ENCODE results near the gene INPP5K. TPM values are rescaled to one million over a fixed set of nuclear protein-coding genes. Genes with fewer than 3 reads are reported as not detected.
"Not testable (repeated sequence)": the region's sequence is repeated elsewhere in the genome, so short reads cannot be mapped to it uniquely, and the experiment has no call there.

The INPP5K gene
- total RNA-seq, 5 donors from 2014 or later (not counting 1 experiment from before 2014, with no cell fraction given): 91.1 to 184 (median 97.0) TPM

DNA sequence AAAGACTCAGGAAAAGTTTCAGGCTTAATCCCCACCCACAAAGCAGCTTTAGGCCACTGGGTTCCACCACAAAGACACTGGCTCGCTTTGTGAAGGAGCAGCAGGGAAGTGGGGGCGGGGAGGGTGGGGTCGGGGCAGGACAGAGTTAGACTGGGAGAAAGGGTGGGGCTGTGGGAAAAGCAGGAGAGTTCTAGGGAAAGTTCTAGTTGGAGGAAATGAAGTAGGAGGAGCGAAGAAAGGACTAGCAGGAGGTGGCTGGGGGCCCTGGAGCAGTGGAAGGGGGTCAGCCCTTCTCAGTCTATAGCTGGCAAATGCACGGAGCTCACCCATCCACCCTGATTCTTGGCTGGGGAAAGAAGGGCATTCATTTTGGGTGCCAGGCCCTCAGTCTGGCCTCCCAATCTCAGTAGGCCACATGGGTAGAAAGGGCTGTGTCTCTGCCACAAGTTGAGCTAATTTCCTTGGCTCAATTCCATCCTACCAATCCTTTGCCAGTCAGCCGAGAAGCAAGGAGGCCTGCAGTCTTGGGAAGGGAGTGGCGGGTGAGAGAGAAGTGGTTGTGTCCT lies 4.6 kb downstream of the INPP5K start:
- Mint-ChIP-seq H3K27ac (no peak overlapping the region), H3K27me3 (no peaks in the 10 kb centered on the region), H3K36me3 (peaks cover 34% of the 10 kb centered on the region), H3K4me3 (no peak overlapping the region), H3K9me3 (no peaks in the 10 kb centered on the region), H3K4me1 (peaks cover 30 to 38% (median 35%) of the 10 kb centered on the region in 3 donors)
- Histone ChIP-seq H3K27me3 (replicated peaks in 1 of 2; ENCODE audit: control insufficient read depth in 2 of 2, extremely low read depth in 1 of 2, insufficient read depth in 2 of 2, low read length in 1 of 2) (no peaks in the 10 kb centered on the region), H3K4me3 (ENCODE audit: control insufficient read depth in 1 of 2, extremely low read depth in 1 of 2, low read length in 1 of 2) (no peak overlapping the region), H3K4me1 (ENCODE audit: control insufficient read depth in 1 of 2, extremely low read depth in 1 of 2, insufficient read depth in 2 of 2, low read length in 2 of 2) (peaks cover 6 to 34% of the 10 kb centered on the region in 2 experiments), H3K27ac (ENCODE audit: low read length) (no peak overlapping the region), H3K36me3 (ENCODE audit: control insufficient read depth in 2 of 2, extremely low read depth in 1 of 2, insufficient read depth in 1 of 2, low read length in 1 of 2) (peaks cover 23 to 67% of the 10 kb centered on the region in 2 donors), H3K9me3 (no peaks in the 10 kb centered on the region)
- DNase-seq: no peak
- ChIA-PET CTCF (interaction anchor here (1.3 to 1.5 kb wide), 2 partner anchors 146 to 147 kb away, joined by 3 to 4 read pairs; no protein-coding TSS in a partner anchor), POLR2A (interaction anchor here in 1 of 2 donors (0.6 to 0.9 kb wide), 3 partner anchors 9 to 150 kb away, joined by 3 to 5 read pairs (median 5); partner anchors contain the start of gene CRK)
- ATAC-seq (replicated peaks in 1 of 4): no peak
- 100% methylated on average over 1 of the region's 7 CpGs for WGBS (ENCODE audit: insufficient coverage)

- Histone ChIP-seq H3K27ac (ENCODE audit: low read length) (no peak overlapping the region), H3K4me3 (ENCODE audit: control insufficient read depth in 1 of 2, extremely low read depth in 1 of 2, low read length in 1 of 2) (no peak overlapping the region), H3K4me1 (ENCODE audit: control insufficient read depth in 1 of 2, extremely low read depth in 1 of 2, insufficient read depth in 2 of 2, low read length in 2 of 2) (peaks cover 6 to 34% of the 10 kb centered on the region in 2 experiments), H3K36me3 (ENCODE audit: control insufficient read depth in 2 of 2, extremely low read depth in 1 of 2, insufficient read depth in 1 of 2, low read length in 1 of 2) (peaks cover 27 to 73% of the 10 kb centered on the region in 2 donors), H3K27me3 (replicated peaks in 1 of 2; ENCODE audit: control insufficient read depth in 2 of 2, extremely low read depth in 1 of 2, insufficient read depth in 2 of 2, low read length in 1 of 2) (peaks cover 0 to 2% of the 10 kb centered on the region in 2 experiments), H3K9me3 (no peaks in the 10 kb centered on the region)
- H3K4me3 Mint-ChIP-seq: no peak overlapping the region
- no peak for ATAC-seq (replicated peaks in 1 of 4)
- no peaks in the 10 kb centered on the region for H3K27me3 Mint-ChIP-seq
- ChIA-PET POLR2A (interaction anchor here in 1 of 2 donors (0.9 kb wide), 1 partner anchor 55 kb away, joined by 3 read pairs; the partner anchor contains the start of gene CRK), CTCF (interaction anchor here (1.3 to 1.5 kb wide), 2 partner anchors 146 kb away, joined by 3 to 4 read pairs; no protein-coding TSS in a partner anchor)
- H3K4me1 Mint-ChIP-seq: peaks cover 30 to 38% (median 35%) of the 10 kb centered on the region in 3 donors
- 91% methylated on average over 10 of the region's 11 CpGs for WGBS (ENCODE audit: insufficient coverage)
- H3K9me3 Mint-ChIP-seq: no peaks in the 10 kb centered on the region
- peaks cover 40% of the 10 kb centered on the region for H3K36me3 Mint-ChIP-seq
- H3K27ac Mint-ChIP-seq: no peak overlapping the region
- no peak for DNase-seq
Measured at GRCh38 chr17:1511290-1511689, 5.1 kb downstream of the INPP5K start.

- H3K36me3 Mint-ChIP-seq: peaks cover 47% of the 10 kb centered on the region
- 80% methylated on average over 6 of the region's 7 CpGs for WGBS (ENCODE audit: insufficient coverage)
Measured at GRCh38 chr17:1509290-1509881, 7.0 kb downstream of the INPP5K start.

DNA sequence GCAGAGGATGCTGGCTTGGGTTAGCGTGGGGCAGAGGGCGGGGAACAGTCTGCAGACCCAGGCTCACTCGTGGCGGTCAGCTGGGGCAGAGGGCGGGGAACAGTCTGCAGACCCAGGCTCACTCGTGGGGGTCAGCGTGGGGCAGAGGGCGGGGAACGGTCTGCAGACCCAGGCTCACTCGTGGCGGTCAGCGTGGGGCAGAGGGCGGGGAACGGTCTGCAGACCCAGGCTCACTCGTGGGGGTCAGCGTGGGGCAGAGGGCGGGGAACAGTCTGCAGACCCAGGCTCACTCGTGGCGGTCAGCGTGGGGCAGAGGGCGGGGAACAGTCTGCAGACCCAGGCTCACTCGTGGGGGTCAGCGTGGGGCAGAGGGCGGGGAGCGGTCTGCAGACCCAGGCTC lies 7.7 kb downstream of the INPP5K start:
- H3K27ac ChIP-seq (ENCODE audit: low read length); DNase-seq; POLR2A ChIA-PET; H3K9me3 ChIP-seq; H3K27ac Mint-ChIP-seq; CTCF ChIA-PET; H3K4me3 Mint-ChIP-seq; H3K27me3 ChIP-seq (replicated peaks in 1 of 2; ENCODE audit: control insufficient read depth in 2 of 2, extremely low read depth in 1 of 2, insufficient read depth in 2 of 2, low read length in 1 of 2); H3K4me3 ChIP-seq (ENCODE audit: control insufficient read depth in 1 of 2, extremely low read depth in 1 of 2, low read length in 1 of 2); H3K27me3 Mint-ChIP-seq; ATAC-seq (replicated peaks in 1 of 4); H3K9me3 Mint-ChIP-seq: not testable (repeated sequence)
- H3K4me1 ChIP-seq (ENCODE audit: control insufficient read depth in 1 of 2, extremely low read depth in 1 of 2, insufficient read depth in 2 of 2, low read length in 2 of 2): peaks cover 0 to 12% of the 10 kb centered on the region in 2 experiments
- WGBS (ENCODE audit: insufficient coverage): 97% methylated on average over 20 of the region's 25 CpGs
- Mint-ChIP-seq H3K36me3 (peaks cover 53% of the 10 kb centered on the region), H3K4me1 (peaks cover 14 to 18% (median 17%) of the 10 kb centered on the region in 3 donors)
- H3K36me3 ChIP-seq (ENCODE audit: control insufficient read depth in 2 of 2, extremely low read depth in 1 of 2, insufficient read depth in 1 of 2, low read length in 1 of 2): peaks cover 32 to 79% of the 10 kb centered on the region in 2 donors

More at GRCh38 chr17:1509290-1509881, 7.0 kb downstream of the INPP5K start:
- POLR2A ChIA-PET: interaction anchor here in 1 of 2 donors (0.6 to 0.7 kb wide), 2 partner anchors 919 to 1193 kb away, joined by 3 read pairs; no protein-coding TSS in a partner anchor
- no peaks in the 10 kb centered on the region for H3K9me3 Mint-ChIP-seq
- no peak overlapping the region for H3K4me3 Mint-ChIP-seq
- H3K4me3 ChIP-seq (ENCODE audit: control insufficient read depth in 1 of 2, extremely low read depth in 1 of 2, low read length in 1 of 2): no peak overlapping the region
- H3K27me3 Mint-ChIP-seq: no peaks in the 10 kb centered on the region
- H3K4me1 ChIP-seq (ENCODE audit: control insufficient read depth in 1 of 2, extremely low read depth in 1 of 2, insufficient read depth in 2 of 2, low read length in 2 of 2): peaks cover 0 to 17% of the 10 kb centered on the region in 2 experiments
- H3K36me3 ChIP-seq (ENCODE audit: control insufficient read depth in 2 of 2, extremely low read depth in 1 of 2, insufficient read depth in 1 of 2, low read length in 1 of 2): peaks cover 33 to 80% of the 10 kb centered on the region in 2 donors
- no peaks in the 10 kb centered on the region for H3K9me3 ChIP-seq
- peaks cover 0 to 2% of the 10 kb centered on the region in 2 experiments for H3K27me3 ChIP-seq (replicated peaks in 1 of 2; ENCODE audit: control insufficient read depth in 2 of 2, extremely low read depth in 1 of 2, insufficient read depth in 2 of 2, low read length in 1 of 2)
- H3K27ac ChIP-seq (ENCODE audit: low read length): no peak overlapping the region
- H3K27ac Mint-ChIP-seq: no peak overlapping the region
- DNase-seq (no peak), ATAC-seq (replicated peaks in 1 of 4) (no peak)
- CTCF ChIA-PET: interaction anchor here (0.5 to 1.1 kb wide), 4 partner anchors 144 to 320 kb away, joined by 3 to 4 read pairs (median 3); partner anchors contain the start of genes RPA1 (in 1 of the 2) and SMYD4 (in 1 of the 2)
- H3K4me1 Mint-ChIP-seq: peaks cover 18 to 22% (median 21%) of the 10 kb centered on the region in 3 donors

- Mint-ChIP-seq H3K27me3 (no peaks in the 10 kb centered on the region), H3K36me3 (peaks cover 46% of the 10 kb centered on the region), H3K27ac (no peak overlapping the region), H3K4me3 (no peak overlapping the region), H3K4me1 (peaks cover 11 to 12% (median 11%) of the 10 kb centered on the region in 3 donors), H3K9me3 (no peaks in the 10 kb centered on the region)
- DNase-seq: no peak
- peaks cover 0 to 8% of the 10 kb centered on the region in 2 experiments for H3K4me1 ChIP-seq (ENCODE audit: control insufficient read depth in 1 of 2, extremely low read depth in 1 of 2, insufficient read depth in 2 of 2, low read length in 2 of 2)
- H3K36me3 ChIP-seq (ENCODE audit: control insufficient read depth in 2 of 2, extremely low read depth in 1 of 2, insufficient read depth in 1 of 2, low read length in 1 of 2): peaks cover 22 to 59% of the 10 kb centered on the region in 2 donors
- H3K27me3 ChIP-seq (replicated peaks in 1 of 2; ENCODE audit: control insufficient read depth in 2 of 2, extremely low read depth in 1 of 2, insufficient read depth in 2 of 2, low read length in 1 of 2): peaks cover 0 to 2% of the 10 kb centered on the region in 2 experiments
- H3K27ac ChIP-seq (ENCODE audit: low read length): no peak overlapping the region
- no peak for ATAC-seq (replicated peaks in 1 of 4)
- no peaks in the 10 kb centered on the region for H3K9me3 ChIP-seq
- 98% methylated on average over 9 of the region's 13 CpGs for WGBS (ENCODE audit: insufficient coverage)
- H3K4me3 ChIP-seq (ENCODE audit: control insufficient read depth in 1 of 2, extremely low read depth in 1 of 2, low read length in 1 of 2): no peak overlapping the region
- ChIA-PET CTCF (no interaction called here), POLR2A (no interaction called here)
Measured at GRCh38 chr17:1506649-1507267, 9.7 kb downstream of the INPP5K start.

DNA sequence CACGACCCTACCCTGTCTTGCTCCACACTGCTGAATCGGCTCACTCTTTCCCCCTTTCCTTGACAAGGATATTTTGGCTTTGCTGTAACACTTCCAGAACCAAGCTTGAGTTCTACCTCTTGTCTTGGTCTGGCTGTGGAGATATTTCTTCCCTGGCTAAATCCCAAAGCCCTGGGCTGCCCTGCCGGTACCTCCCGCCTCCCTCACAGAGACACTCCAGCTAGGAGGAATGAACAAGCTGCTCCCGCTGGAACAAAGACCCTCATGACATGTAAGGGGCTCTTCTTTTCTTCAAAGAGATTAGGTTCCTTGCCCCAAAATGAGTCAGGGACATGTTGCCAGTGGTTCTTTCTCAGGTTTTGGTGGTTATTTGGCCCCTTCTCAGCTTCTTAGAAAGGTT lies 10.8 kb downstream of the INPP5K start:
- Histone ChIP-seq H3K9me3 (no peaks in the 10 kb centered on the region), H3K27ac (ENCODE audit: low read length) (no peak overlapping the region), H3K4me3 (ENCODE audit: control insufficient read depth in 1 of 2, extremely low read depth in 1 of 2, low read length in 1 of 2) (no peak overlapping the region), H3K4me1 (ENCODE audit: control insufficient read depth in 1 of 2, extremely low read depth in 1 of 2, insufficient read depth in 2 of 2, low read length in 2 of 2) (peaks cover 0 to 8% of the 10 kb centered on the region in 2 experiments), H3K27me3 (replicated peaks in 1 of 2; ENCODE audit: control insufficient read depth in 2 of 2, extremely low read depth in 1 of 2, insufficient read depth in 2 of 2, low read length in 1 of 2) (peaks cover 0 to 2% of the 10 kb centered on the region in 2 experiments), H3K36me3 (ENCODE audit: control insufficient read depth in 2 of 2, extremely low read depth in 1 of 2, insufficient read depth in 1 of 2, low read length in 1 of 2) (peaks cover 22 to 50% of the 10 kb centered on the region in 2 donors)
- Mint-ChIP-seq H3K27me3 (no peaks in the 10 kb centered on the region), H3K4me1 (peaks cover 11 to 12% (median 11%) of the 10 kb centered on the region in 3 donors), H3K4me3 (no peak overlapping the region), H3K36me3 (peaks cover 43% of the 10 kb centered on the region), H3K27ac (no peak overlapping the region), H3K9me3 (no peaks in the 10 kb centered on the region)
- CTCF ChIA-PET: no interaction called here
- DNase-seq (no peak), ATAC-seq (replicated peaks in 1 of 4) (no peak)
- POLR2A ChIA-PET: interaction anchor here in 1 of 2 donors (0.5 kb wide), 1 partner anchor 72 kb away, joined by 3 read pairs; no protein-coding TSS in a partner anchor
- WGBS (ENCODE audit: insufficient coverage): 100% methylated on average over 1 of the region's 5 CpGs
